Esophagus muscularis mucosa (tissue), 4 donors: ENCODE data around the gene PROSER1. TPM values are rescaled to one million over a fixed set of nuclear protein-coding genes. Genes with fewer than 3 reads are reported as not detected.
A peak's percentile ranks its signal among the peaks of the same experiment; 100 is the strongest.

ENCODE experiments used
- DNase-seq: peaks from one replicate; pipeline ENCODE4 v3.0.0-alpha.2; 2017; ENCODE audit errors: extremely low spot score
- H3K27ac ChIP-seq, 4 donors: fragments of 200-600 bp; sonication (generic); replicated peaks in 1 of 4; 1 replicate in 3 of 4; 2 replicates in 1 of 4; pipeline ENCODE4 v1.5.1; 2016 to 2019; ENCODE audit warnings: mild to moderate bottlenecking in 1 of 4
- H3K27me3 ChIP-seq, 4 donors: fragments of 200-600 bp; sonication (generic); one replicate each; pipeline versions ENCODE4 v1.5.1 to v1.6.0; 2016 to 2019
- H3K36me3 ChIP-seq, 4 donors: fragments of 200-600 bp; sonication (generic); one replicate each; pipeline ENCODE4 v1.5.1; 2016 to 2019
- H3K4me1 ChIP-seq, 4 donors: fragments of 200-600 bp; sonication (generic); one replicate each; pipeline ENCODE4 v1.5.1; 2016 to 2019
- H3K4me3 ChIP-seq, 4 donors: fragments of 200-600 bp; sonication (generic); 1 replicate in 2 of 4; 2 replicates in 2 of 4; pipeline ENCODE4 v1.5.1; 2016 to 2019; ENCODE audit warnings: mild to moderate bottlenecking in 4 of 4, moderate library complexity in 1 of 4
- H3K9me3 ChIP-seq, 4 donors: fragments of 200-600 bp; sonication (generic); 1 replicate in 3 of 4; 2 replicates in 1 of 4; pipeline ENCODE4 v1.5.1; 2016 to 2019
- CTCF ChIP-seq, 3 experiments: fragments of 200-600 bp in 2 of 3; fragments of 450-650 bp in 1 of 3; sonication (generic) in 2 of 3; IDR thresholded peaks; one replicate each; pipeline ENCODE4 v1.5.1; 2017 to 2019; ENCODE audit warnings: antibody characterized with exemption in 3 of 3, mild to moderate bottlenecking in 2 of 3, moderate library complexity in 1 of 3
- EP300 ChIP-seq: sonication (generic); formaldehyde crosslinking; IDR thresholded peaks from one replicate; pipeline ENCODE4 v1.6.1; 2017; ENCODE audit warnings: antibody characterized with exemption
- POLR2A ChIP-seq: fragments of 450-650 bp; IDR thresholded peaks from one replicate; pipeline ENCODE4 v1.6.1; 2017; ENCODE audit warnings: antibody characterized with exemption, moderate library complexity, mild to moderate bottlenecking, low read depth
- POLR2AphosphoS5 ChIP-seq, 2 donors: sonication (generic); formaldehyde crosslinking; IDR thresholded peaks; one replicate each; pipeline ENCODE4 v1.6.1; 2017; ENCODE audit warnings: antibody characterized with exemption in 2 of 2
- WGBS: methylation state at CpG from one replicate; pipeline ENCODE4 v1.1.5; 2018; 5-methylcytosine and 5-hydroxymethylcytosine counted together
- intact Hi-C: fragments of 100-400 bp; cut with DNase I; formaldehyde crosslinking; loops from one replicate; pipeline ENCODE4 v1.15.1; 2023
- total RNA-seq, 4 donors: library from RNA; depleted of rRNA; stranded (reverse); fragments of >200 nt; gene quantifications; one replicate each; pipeline versions ENCODE4 v1.1.0 to v1.2.1, GENCODE V29; 2016

Gene PROSER1
- total RNA-seq, 4 donors from 2014 or later, result 9.1 to 16.9 (median 10.5) TPM

GRCh38 chr13:38979891-38980749, 57.8 kb downstream of the PROSER1 start:
- Histone ChIP-seq H3K27ac (no peak overlapping the region), H3K27me3 (no peaks in the 10 kb centered on the region), H3K36me3 (no peaks in the 10 kb centered on the region), H3K4me1 (no peaks in the 10 kb centered on the region), H3K9me3 (peaks cover 0 to 8% (median 3%) of the 10 kb centered on the region in 4 donors), H3K4me3 (no peak overlapping the region)
- WGBS, result 32% methylated on average over 9 of the region's 9 CpGs
- DNase-seq, result no peak
- intact Hi-C loops, result no loop called here
- no peak for TF ChIP-seq POLR2A
- TF ChIP-seq EP300, result no peak
- peak in 1 of 2 donors; percentile 19 for TF ChIP-seq POLR2AphosphoS5 (IDR thresholded peaks at IDR 0.05)

- H3K27me3 ChIP-seq, result no peaks in the 10 kb centered on the region
- H3K4me1 ChIP-seq, result no peaks in the 10 kb centered on the region
- H3K4me3 ChIP-seq, result no peak overlapping the region
- DNase-seq, result no peak
- 92% methylated on average over 4 of the region's 4 CpGs for WGBS
- H3K36me3 ChIP-seq, result no peaks in the 10 kb centered on the region
- intact Hi-C loops, result no loop called here
- TF ChIP-seq CTCF (IDR thresholded peaks at IDR 0.05) (no peak), EP300 (no peak), POLR2AphosphoS5 (IDR thresholded peaks at IDR 0.05) (no peak), POLR2A (no peak)
- H3K27ac ChIP-seq, result no peak overlapping the region
- no peaks in the 10 kb centered on the region for H3K9me3 ChIP-seq
Measured at GRCh38 chr13:38970380-38971051, 67.4 kb downstream of the PROSER1 start.

GRCh38 chr13:38969187-38969586, 68.7 kb downstream of the PROSER1 start:
- intact Hi-C loops, result no loop called here
- no peak for TF ChIP-seq POLR2AphosphoS5 (IDR thresholded peaks at IDR 0.05)
- TF ChIP-seq EP300, result no peak
- no peak for TF ChIP-seq POLR2A
- TF ChIP-seq CTCF (IDR thresholded peaks at IDR 0.05), result no peak
- H3K36me3 ChIP-seq, result no peaks in the 10 kb centered on the region
- no peaks in the 10 kb centered on the region for H3K27me3 ChIP-seq
- no peak overlapping the region for H3K4me3 ChIP-seq
- no peak for DNase-seq
- H3K4me1 ChIP-seq, result no peaks in the 10 kb centered on the region
- H3K9me3 ChIP-seq, result no peaks in the 10 kb centered on the region
- 57% methylated on average over 2 of the region's 2 CpGs for WGBS
- no peak overlapping the region for H3K27ac ChIP-seq

GRCh38 chr13:38967446-38967845, 70.4 kb downstream of the PROSER1 start:
- TF ChIP-seq EP300 (no peak), POLR2AphosphoS5 (IDR thresholded peaks at IDR 0.05) (no peak), POLR2A (no peak), CTCF (IDR thresholded peaks at IDR 0.05) (no peak)
- H3K4me3 ChIP-seq, result no peak overlapping the region
- H3K4me1 ChIP-seq, result no peaks in the 10 kb centered on the region
- intact Hi-C loops, result no loop called here
- H3K36me3 ChIP-seq, result no peaks in the 10 kb centered on the region
- no peaks in the 10 kb centered on the region for H3K27me3 ChIP-seq
- WGBS, result 74% methylated on average over 2 of the region's 2 CpGs
- H3K27ac ChIP-seq, result no peak overlapping the region
- no peak for DNase-seq
- no peaks in the 10 kb centered on the region for H3K9me3 ChIP-seq

GRCh38 chr13:38965281-38965680, 72.6 kb downstream of the PROSER1 start:
- TF ChIP-seq POLR2AphosphoS5 (IDR thresholded peaks at IDR 0.05), result no peak
- TF ChIP-seq EP300, result no peak
- no peak for TF ChIP-seq CTCF (IDR thresholded peaks at IDR 0.05)
- TF ChIP-seq POLR2A, result no peak
- WGBS, result 93% methylated on average over 4 of the region's 4 CpGs
- intact Hi-C loops, result no loop called here
- H3K4me3 ChIP-seq, result no peak overlapping the region
- DNase-seq, result no peak
- no peaks in the 10 kb centered on the region for H3K36me3 ChIP-seq
- H3K27ac ChIP-seq, result no peak overlapping the region
- no peaks in the 10 kb centered on the region for H3K4me1 ChIP-seq
- H3K27me3 ChIP-seq, result no peaks in the 10 kb centered on the region
- H3K9me3 ChIP-seq, result no peaks in the 10 kb centered on the region
